CD1c-positive myeloid dendritic cell (primary cell): ENCODE measurements around the gene CDR2.
"Not testable (repeated sequence)": the region's sequence is repeated elsewhere in the genome, so short reads cannot be mapped to it uniquely, and the experiment has no call there.

ENCODE experiments used
- DNase-seq: peaks from one replicate; pipeline ENCODE4 v3.0.0-alpha.2; 2016; ENCODE audit errors: extremely low spot score

CDR2 gene

DNA sequence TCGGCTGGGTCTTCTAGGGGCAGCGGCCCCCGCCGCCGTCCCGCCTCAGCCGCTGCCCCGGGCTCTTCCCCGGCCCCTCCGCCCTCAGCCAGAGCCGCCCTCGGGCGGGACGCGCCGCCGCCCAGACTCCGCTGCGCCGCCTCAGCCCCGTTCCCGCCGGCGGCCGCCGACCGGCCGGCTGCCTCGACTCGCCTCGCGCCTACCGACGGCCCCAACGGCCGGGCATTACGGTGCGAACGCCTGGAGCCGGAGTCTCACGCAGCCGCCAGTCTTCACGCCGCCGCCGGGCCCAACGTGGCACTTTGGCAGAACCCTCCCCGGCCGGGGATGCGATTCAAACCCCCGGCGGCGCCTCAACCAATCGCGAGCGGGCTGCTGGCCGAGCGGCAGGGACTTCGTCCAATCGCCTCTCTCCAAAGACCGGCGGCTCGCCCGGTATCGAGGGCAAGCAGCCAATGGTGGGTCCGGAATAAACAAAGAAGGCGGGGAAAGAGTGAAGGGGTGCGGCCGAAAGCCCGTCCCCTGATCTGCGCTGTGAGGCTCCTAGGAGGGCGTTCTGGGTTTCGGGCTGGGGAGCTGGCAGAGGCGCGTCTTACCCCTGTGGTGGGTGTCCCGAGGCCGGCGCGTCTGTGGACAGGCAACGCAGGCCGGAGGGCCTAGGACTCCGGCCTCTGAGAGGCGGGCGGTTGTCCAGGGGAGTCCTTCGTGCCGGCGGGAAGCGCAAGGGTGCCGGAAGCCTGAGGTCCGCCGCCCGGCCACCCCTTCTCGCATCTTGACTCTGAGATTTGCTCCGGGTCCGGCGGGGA lies at the start of gene CDR2:
Gene CDR2, minus strand, starts transcription at position 309 of the 806 bp plus-strand sequence. CDS start 310 bp downstream, outside the sequence.
- peak; percentile 99 for DNase-seq

- DNase-seq = no peak
These were observed 49.3 kb upstream of the CDR2 start for GRCh38 chr16:22423716-22424115.

- no peak for DNase-seq
These were observed 46.7 kb upstream of the CDR2 start for GRCh38 chr16:22421136-22421535.

DNA sequence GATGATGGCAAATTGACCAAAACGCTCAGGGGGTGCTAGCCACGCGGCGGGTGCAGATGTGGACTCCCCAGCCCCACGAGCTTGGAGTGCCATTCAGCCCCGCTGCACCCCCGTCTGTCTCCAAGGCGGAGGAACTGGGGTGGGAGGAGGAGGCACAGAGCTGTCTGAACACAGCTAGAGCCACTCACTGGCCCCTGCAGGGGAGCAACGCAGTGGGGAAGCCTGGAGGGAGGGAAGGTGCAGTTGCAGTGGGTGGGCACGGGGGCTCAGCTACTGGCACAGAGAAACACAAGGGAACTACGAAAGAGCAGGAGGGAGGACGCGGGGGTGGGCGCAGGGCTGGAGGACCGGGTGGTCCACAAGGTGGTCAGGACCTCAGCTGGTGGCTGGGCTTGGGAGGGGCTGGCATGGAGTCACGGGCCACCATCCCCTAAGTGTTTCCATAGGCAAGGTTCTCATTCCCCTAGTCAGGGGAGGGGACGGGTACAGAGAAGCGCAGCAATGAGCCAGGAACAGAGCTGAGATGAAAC lies 46.3 kb upstream of the CDR2 start:
- DNase-seq = no peak

DNA sequence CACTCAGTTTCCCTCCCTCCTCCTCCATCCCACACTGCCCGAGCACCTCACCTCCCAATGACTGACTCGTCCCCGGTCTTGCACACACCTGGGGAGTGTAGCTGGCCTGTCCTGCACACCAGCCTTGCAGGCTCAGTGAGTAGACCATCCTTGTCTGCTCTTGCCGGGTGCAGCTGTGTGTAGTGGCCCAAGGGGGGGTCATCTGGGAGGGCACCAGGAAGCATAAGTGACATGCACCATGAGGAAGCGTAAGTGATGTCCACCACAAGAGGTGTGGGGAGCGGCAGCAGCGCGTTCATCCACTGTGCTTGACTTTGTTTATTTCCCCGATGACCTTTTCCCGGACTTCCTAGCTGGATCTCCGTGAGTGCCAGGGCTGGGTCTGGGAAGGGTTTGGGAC lies 45.5 kb upstream of the CDR2 start:
- no peak for DNase-seq

- DNase-seq = no peak
These were observed 44.4 kb upstream of the CDR2 start for GRCh38 chr16:22418826-22419225.

GRCh38 chr16:22417798-22418197 lies 43.4 kb upstream of the CDR2 start:
- not testable (repeated sequence) for DNase-seq

DNA sequence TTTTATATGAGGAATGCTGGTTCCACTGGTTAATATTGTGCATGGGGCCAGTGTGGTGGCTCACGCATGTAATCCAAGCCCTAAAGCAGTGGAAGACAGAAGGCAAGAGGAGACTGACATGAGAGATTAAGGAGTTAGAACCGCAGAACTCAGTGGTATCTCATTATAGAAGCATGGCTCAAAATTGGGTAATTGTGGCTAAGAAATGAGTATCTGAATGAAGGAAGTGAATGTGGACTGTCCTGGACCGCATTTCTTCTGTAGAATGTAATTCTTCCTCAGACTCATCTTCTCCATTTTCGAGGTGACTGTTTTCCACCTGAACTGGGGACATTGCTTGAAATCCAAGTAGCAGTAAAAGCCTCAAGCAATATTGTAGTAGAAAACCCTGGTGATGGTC lies 42.6 kb upstream of the CDR2 start:
- peak; percentile 19 for DNase-seq

- no peak for DNase-seq
These were observed 39.4 kb upstream of the CDR2 start for GRCh38 chr16:22413819-22414218.

DNA sequence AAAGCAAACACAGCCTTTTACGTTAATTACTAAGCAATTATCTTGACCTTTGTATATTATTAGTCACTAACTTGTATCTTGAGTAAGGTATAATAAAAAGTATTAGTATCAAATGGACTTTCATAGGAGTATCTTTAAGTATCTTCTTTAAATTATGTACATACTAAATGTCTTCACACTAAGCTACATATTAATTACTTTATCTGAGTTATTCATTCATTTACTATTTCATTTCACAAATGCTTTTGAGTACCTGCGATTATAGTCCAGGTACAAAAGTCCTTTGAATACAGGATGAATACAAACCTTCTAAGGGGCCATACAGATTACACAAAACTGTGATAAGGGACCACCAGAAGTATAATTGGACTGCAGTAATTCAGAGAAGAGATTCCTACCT lies 33.1 kb upstream of the CDR2 start:
- DNase-seq = no peak

DNA sequence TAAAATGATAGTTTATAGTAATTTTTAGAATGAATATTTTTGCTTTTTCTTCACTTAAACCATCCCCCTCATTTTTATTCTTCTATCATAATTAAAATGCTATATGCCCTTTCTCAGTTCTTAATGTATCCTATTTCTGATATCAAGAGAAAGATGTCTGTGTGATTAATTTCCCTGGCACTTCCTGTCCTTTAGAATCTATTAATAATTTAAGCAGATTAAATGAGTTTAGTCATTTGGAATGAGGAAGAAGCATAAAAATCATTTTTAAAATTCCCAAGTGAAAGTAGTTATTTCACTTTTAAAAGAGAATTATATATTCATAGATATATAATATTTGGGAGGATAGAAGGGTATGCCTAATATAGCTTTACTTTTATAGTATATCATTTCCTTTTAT lies 27.8 kb upstream of the CDR2 start:
- DNase-seq = no peak

DNA sequence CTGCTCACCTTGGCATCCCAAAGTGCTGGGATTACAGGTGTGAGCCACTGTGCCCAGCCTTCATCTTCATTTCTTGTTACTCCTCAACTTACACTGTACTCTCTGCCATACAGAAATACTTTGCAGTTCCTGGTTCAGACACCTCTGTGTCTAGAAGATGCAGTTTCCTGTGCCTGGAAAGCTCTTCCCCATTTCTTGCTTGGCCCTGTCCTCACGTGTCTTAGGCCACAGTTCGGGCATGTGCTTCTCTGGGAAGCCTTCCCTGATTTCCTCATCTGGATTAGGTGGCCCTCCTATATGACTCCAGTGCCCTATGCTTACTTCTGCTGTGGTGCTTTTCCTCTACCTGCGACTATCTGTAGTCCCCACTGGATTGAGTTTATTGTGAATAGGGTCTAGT lies 26.5 kb upstream of the CDR2 start:
- peak; percentile 70 for DNase-seq

DNA sequence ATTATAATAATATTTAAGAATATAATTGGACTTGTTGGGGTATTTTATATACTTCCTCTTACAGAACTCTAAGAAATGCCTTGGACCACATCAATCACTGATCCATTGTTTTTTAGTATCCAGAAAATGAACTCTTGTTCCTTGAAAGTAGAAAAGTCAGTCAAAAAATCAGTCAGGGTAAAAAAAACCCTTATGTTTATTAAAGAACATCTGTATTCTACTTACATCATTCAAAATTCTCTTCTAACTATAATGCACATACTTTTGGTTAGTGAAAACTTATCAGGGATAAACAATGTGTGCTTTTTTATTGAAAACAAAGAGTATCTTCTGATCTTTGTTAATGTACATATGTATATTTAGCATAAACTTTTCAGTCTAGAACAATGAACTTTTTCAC lies 23.5 kb upstream of the CDR2 start:
- DNase-seq = no peak

DNA sequence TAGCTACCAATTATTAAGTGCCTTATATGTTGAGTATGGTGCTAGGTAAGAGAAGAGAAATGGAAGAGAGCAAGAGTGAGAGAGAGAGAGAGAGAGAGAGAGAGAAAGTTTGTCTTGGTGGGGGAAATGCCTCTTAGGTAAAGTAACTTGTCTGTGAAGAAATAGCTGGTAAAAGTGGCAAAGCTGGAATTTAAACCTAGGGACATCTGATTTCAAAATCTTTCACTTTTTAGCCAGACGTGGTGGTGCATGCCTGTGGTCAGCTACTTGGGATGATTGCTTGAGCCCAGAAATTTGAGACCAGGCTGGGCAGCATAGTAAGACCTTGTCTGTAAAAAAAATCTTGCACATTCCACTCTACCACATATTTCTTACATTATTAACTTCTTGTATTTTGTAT lies 23.0 kb upstream of the CDR2 start:
- no peak for DNase-seq

GRCh38 chr16:22395960-22396359 lies 21.5 kb upstream of the CDR2 start:
- no peak for DNase-seq

DNA sequence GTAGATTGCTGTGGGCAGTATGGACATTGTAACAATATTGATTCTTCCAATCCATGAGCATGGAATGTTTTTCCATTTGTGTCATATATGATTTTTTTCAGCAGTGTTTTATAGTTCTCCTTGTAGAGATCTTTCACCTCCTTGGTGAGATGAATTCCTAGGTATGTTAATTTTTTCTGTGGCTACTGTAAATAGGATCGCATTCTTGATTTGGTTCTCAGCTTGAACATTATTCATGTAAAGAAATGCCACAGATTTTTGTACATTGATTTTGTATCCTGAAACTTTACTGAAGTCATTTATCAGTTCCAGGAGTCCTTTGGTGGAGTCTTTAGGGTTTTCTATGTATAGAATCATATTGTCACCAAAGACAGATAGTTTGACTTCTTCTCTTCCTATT lies 19.7 kb upstream of the CDR2 start:
- no peak for DNase-seq

- no peak for DNase-seq
These were observed 13.8 kb upstream of the CDR2 start for GRCh38 chr16:22388101-22388644.

GRCh38 chr16:22386976-22387375 lies 12.6 kb upstream of the CDR2 start:
- no peak for DNase-seq

DNA sequence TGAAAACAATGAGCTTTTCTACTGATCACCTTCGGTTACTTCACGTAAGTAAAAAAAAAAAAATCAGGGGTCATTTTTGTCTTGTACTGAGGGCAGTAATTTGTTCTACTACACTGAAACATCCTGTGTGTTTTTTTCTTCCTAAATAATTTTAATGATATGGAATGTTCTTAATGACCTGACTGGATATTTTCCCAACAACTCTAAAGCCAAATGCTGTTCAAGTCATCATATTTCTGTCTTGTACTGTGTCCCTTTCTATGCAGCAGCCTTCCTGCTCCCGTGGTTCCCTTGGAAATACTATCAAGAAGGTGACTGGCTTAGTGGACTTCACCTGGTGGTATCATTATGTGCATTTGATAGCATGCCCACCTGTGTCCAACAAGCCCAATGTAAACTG lies 10.8 kb upstream of the CDR2 start:
- no peak for DNase-seq

GRCh38 chr16:22383827-22384226 lies 9.4 kb upstream of the CDR2 start:
- DNase-seq = no peak

- DNase-seq = no peak
These were observed 7.0 kb upstream of the CDR2 start for GRCh38 chr16:22381392-22381791.

DNA sequence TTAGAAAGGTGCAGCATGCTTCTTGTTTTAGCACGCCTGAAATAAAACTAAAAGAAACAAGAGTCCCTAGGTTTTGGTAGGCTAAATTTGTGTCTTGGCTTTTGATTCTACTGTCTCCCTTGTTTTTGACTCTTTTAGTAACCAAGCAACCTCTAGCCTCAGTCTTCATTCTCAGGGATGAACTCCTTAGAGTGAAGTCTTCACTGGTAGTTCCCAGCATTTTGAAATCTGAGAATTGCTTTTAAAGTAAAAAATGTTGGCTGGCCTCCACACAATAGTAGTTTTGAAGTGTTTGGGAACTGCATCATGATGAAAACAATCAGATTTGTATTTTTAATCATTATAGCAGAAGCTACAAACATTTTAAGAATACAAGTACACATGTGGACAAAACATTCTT lies 6.1 kb upstream of the CDR2 start:
- no peak for DNase-seq

DNA sequence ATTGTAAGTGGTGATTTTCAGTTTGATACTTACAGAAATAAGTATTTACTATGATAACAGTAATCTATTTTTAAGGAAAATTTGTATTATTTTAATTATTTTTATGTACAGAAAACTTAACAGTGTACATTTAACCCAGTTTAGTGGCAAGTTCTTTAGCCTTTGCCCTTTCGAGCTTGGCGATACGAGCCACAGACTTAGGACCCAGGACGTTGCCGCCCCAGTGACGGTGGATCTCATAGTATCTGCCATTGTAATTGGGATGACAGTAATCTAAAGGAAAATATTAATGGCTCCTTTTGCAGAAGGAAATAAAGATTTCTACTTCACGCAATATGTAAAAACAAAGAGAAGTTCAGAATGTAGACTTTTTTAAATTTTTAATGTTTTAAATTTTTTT lies 5.2 kb upstream of the CDR2 start:
- no peak for DNase-seq
